GM23248 (cell line): ENCODE data around the gene KLHDC8B.

Source experiments
- EZH2 ChIP-seq: fragments of 200-600 bp; sonication (generic); IDR thresholded peaks from 2 replicates; pipeline ENCODE4 v1.6.1; 2018; ENCODE audit warnings: antibody characterized with exemption, mild to moderate bottlenecking; ENCODE audit not compliant: insufficient read depth, poor library complexity, severe bottlenecking
- EZH2phosphoT487 ChIP-seq: fragments of 200-600 bp; sonication (generic); IDR thresholded peaks from 2 replicates; pipeline ENCODE4 v1.6.1; 2018; ENCODE audit warnings: antibody characterized with exemption, moderate library complexity, mild to moderate bottlenecking, low read depth; ENCODE audit not compliant: insufficient read depth

DNA sequence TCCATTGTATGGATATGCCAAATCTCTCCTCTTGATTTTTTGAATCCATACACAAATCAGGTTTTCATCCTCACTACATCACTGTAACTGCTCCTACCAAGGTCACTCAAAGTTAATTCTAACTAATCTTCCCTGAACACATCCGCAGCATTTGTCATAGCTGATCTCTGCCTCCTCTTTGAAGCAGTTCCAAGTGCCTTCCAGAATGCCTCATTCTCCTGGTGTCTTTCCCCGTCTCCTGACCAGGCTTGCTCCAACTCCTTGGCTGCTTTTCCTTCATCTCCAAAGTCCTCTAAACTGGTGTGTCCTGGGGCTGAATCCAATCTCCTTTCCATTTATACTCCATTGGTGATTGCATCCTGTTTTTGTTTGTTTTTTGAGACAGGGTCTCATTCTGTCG is 26.8 kb downstream of the KLHDC8B start:
- TF ChIP-seq EZH2 (no peak), EZH2phosphoT487 (no peak)
